Panc1 (cell line): ENCODE measurements around the gene MPC1. TPM values are rescaled to one million over a fixed set of nuclear protein-coding genes. Genes with fewer than 3 reads are reported as not detected.

Experiments
- ATAC-seq: fragments of 200-7000 bp; cut with Tn5 transposase; 2 replicates; pipeline ENCODE4 v1.9.1; 2020; ENCODE audit warnings: mild to moderate bottlenecking, moderate library complexity
- BruUV-seq: library from RNA; stranded (reverse); fragments of 400-500 nt; replicated peaks from 2 replicates; lab custom pipeline; 2021; lab: Mats Ljungman, UMichigan
- CTCF ChIA-PET: fragments of 300-600 bp; sonication (Branson Sonifier 250); formaldehyde crosslinking; loops from one replicate; lab custom pipeline; 2022; ENCODE audit warnings: antibody characterized with exemption; lab: Charles Lee
- POLR2A ChIA-PET: fragments of 300-600 bp; sonication (Branson Sonifier 250); formaldehyde crosslinking; loops from one replicate; lab custom pipeline; 2022; ENCODE audit warnings: antibody characterized with exemption; lab: Charles Lee
- DNase-seq: peaks from one replicate; pipeline ENCODE4 v3.0.0-alpha.2; 2010; ENCODE audit warnings: low read depth, low spot score
- H3K27ac ChIP-seq: 2 replicates; pipeline ENCODE4 v1.5.1; 2011; ENCODE audit warnings: mild to moderate bottlenecking, low read length, inconsistent platforms
- H3K27me3 ChIP-seq: fragments of 200-500 bp; sonication (Bioruptor generic); 2 replicates; pipeline ENCODE4 v1.6.0; 2014; ENCODE audit warnings: low read length, inconsistent platforms; ENCODE audit not compliant: control insufficient read depth, insufficient read depth
- H3K36me3 ChIP-seq: fragments of 200-500 bp; sonication (Bioruptor generic); 2 replicates; pipeline ENCODE4 v1.5.1; 2014; ENCODE audit warnings: inconsistent platforms, mild to moderate bottlenecking, low read length, moderate library complexity; ENCODE audit not compliant: control insufficient read depth, insufficient read depth
- H3K4me1 ChIP-seq: 2 replicates; pipeline ENCODE4 v1.5.1; 2011; ENCODE audit warnings: inconsistent platforms, mild to moderate bottlenecking, low read length, moderate library complexity; ENCODE audit not compliant: control insufficient read depth, insufficient read depth
- H3K4me3 ChIP-seq, 2 experiments: 2 replicates each; pipeline ENCODE4 v1.5.1; 2011 to 2012; ENCODE audit warnings: low read depth in 2 of 2, low read length in 2 of 2, mild to moderate bottlenecking in 2 of 2, inconsistent platforms in 1 of 2, moderate library complexity in 1 of 2
- H3K9me3 ChIP-seq: fragments of 200-500 bp; sonication (Bioruptor generic); 2 replicates; pipeline ENCODE4 v1.5.1; 2014; ENCODE audit warnings: low read depth, mild to moderate bottlenecking, inconsistent platforms, low read length, moderate library complexity; ENCODE audit not compliant: control insufficient read depth, insufficient read depth
- CTCF ChIP-seq: fragments of 450-650 bp; IDR thresholded peaks from 2 replicates; pipeline ENCODE4 v1.5.1; 2017; ENCODE audit warnings: mild to moderate bottlenecking
- POLR2AphosphoS5 ChIP-seq: IDR thresholded peaks from 2 replicates; pipeline ENCODE4 v1.6.1; 2012; ENCODE audit warnings: mild to moderate bottlenecking, low read depth, low read length, moderate library complexity
- REST ChIP-seq, 2 experiments: IDR thresholded peaks; 2 replicates each; pipeline ENCODE4 v1.6.1; 2011 to 2012; ENCODE audit warnings: low read depth in 2 of 2, control low read depth in 1 of 2, low read length in 1 of 2, mild to moderate bottlenecking in 1 of 2, moderate library complexity in 1 of 2; ENCODE audit not compliant: insufficient read depth in 1 of 2
- SIN3A ChIP-seq: IDR thresholded peaks from 2 replicates; pipeline ENCODE4 v1.6.1; 2012; ENCODE audit warnings: low read depth, mild to moderate bottlenecking, low read length, moderate library complexity, borderline replicate concordance; ENCODE audit not compliant: insufficient read depth
- TCF7L2 ChIP-seq: IDR thresholded peaks from 2 replicates; pipeline ENCODE4 v1.6.1; 2011; ENCODE audit warnings: mild to moderate bottlenecking, low read depth, low read length, inconsistent platforms
- in situ Hi-C: cut with HindIII; loops from 2 replicates; pipeline ENCODE4 v1.10.0; 2016; ENCODE audit warnings: low sequenced_read_pairs, low pct_unique_long_range_greater_than_20kb
- intact Hi-C: fragments of 100-400 bp; cut with micrococcal nuclease; formaldehyde crosslinking; loops from one replicate; pipeline ENCODE4 v1.10.0; 2022; ENCODE audit not compliant: unreplicated experiment
- total RNA-seq: library from RNA; stranded (reverse); gene quantifications from one replicate; pipeline ENCODE4 v1.2.1, GENCODE V29; 2021; ENCODE audit not compliant: unreplicated experiment

MPC1 gene
- total RNA-seq, 1 experiment from 2014 or later, result 7.0 TPM

GRCh38 chr6:166366921-166367320 lies 15.8 kb downstream of the MPC1 start:
- Histone ChIP-seq H3K4me3 (no peak overlapping the region), H3K9me3 (no peaks in the 10 kb centered on the region), H3K36me3 (no peaks in the 10 kb centered on the region), H3K4me1 (no peaks in the 10 kb centered on the region), H3K27me3 (no peaks in the 10 kb centered on the region), H3K27ac (no peak overlapping the region)
- no TSS peak for BruUV-seq
- ChIA-PET POLR2A (no interaction called here), CTCF (no interaction called here)
- ATAC-seq, result no peak
- intact Hi-C loops, result no loop called here
- no peak for TF ChIP-seq REST (IDR thresholded peaks at IDR 0.05; ENCODE audit: insufficient read depth in 1 of 2, low read depth in 2 of 2, low read length in 1 of 2)
- no peak for TF ChIP-seq TCF7L2
- TF ChIP-seq POLR2AphosphoS5, result no peak
- no peak for TF ChIP-seq SIN3A
- TF ChIP-seq CTCF, result no peak
- DNase-seq, result no peak
- in situ Hi-C loops, result no loop called here

- DNase-seq (no peak), ATAC-seq (no peak)
- intact Hi-C loops (no loop called here), in situ Hi-C loops (no loop called here)
- BruUV-seq, result no TSS peak
- CTCF ChIA-PET, result no interaction called here
- Histone ChIP-seq H3K4me3 (no peak overlapping the region), H3K27ac (no peak overlapping the region), H3K4me1 (no peaks in the 10 kb centered on the region), H3K9me3 (no peaks in the 10 kb centered on the region), H3K27me3 (no peaks in the 10 kb centered on the region), H3K36me3 (no peaks in the 10 kb centered on the region)
- POLR2A ChIA-PET, result no interaction called here
- TF ChIP-seq REST (IDR thresholded peaks at IDR 0.05; ENCODE audit: insufficient read depth in 1 of 2, low read depth in 2 of 2, low read length in 1 of 2) (no peak), TCF7L2 (no peak), CTCF (no peak), SIN3A (no peak), POLR2AphosphoS5 (no peak)
Observed at GRCh38 chr6:166365806-166366205, 16.9 kb downstream of the MPC1 start.
